HCT116 (cell line): ENCODE measurements around the gene FFAR3. TPM values are rescaled to one million over a fixed set of nuclear protein-coding genes. Genes with fewer than 3 reads are reported as not detected.

Experiments
- ATAC-seq: fragments of 200-7000 bp; cut with Tn5 transposase; 2 replicates; pipeline ENCODE4 v1.9.1; 2020; ENCODE audit warnings: mild to moderate bottlenecking, moderate library complexity
- BruUV-seq: library from RNA; stranded (reverse); fragments of 400-500 nt; replicated peaks from 2 replicates; lab custom pipeline; 2021; lab: Mats Ljungman, UMichigan
- CTCF ChIA-PET: fragments of 300-600 bp; sonication (Branson Sonifier 250); formaldehyde crosslinking; loops from one replicate; lab custom pipeline; 2021; ENCODE audit warnings: antibody characterized with exemption; lab: Charles Lee
- POLR2A ChIA-PET: fragments of 300-600, 350-600 bp; sonication (Branson Sonifier 250); formaldehyde crosslinking; loops from one replicate; lab custom pipeline; 2021; ENCODE audit warnings: antibody characterized with exemption; lab: Charles Lee
- RAD21 ChIA-PET, 2 experiments: fragments of 300-600 bp; sonication (Branson Sonifier 250); formaldehyde crosslinking; loops; one replicate each; lab custom pipeline; 2023; ENCODE audit warnings: low total read pairs in 2 of 2; ENCODE audit not compliant: uncharacterized antibody in 2 of 2, unreplicated experiment in 2 of 2, low non-redundant PET in 1 of 2; lab: Charles Lee
- DNase-seq: peaks from one replicate; pipeline ENCODE4 v3.0.0-alpha.2; 2010; ENCODE audit warnings: low read depth, low spot score
- H2AFZ ChIP-seq: fragments of 200-600 bp; shearing (Covaris generic), sonication (generic); 2 replicates; pipeline ENCODE4 v1.6.1; 2017; ENCODE audit warnings: low read depth, mixed run types, mixed read lengths, antibody characterized with exemption, low read length; ENCODE audit not compliant: poor library complexity, severe bottlenecking
- H3K27ac ChIP-seq: 2 replicates; pipeline ENCODE4 v1.5.1; 2012; ENCODE audit warnings: low read depth, low read length
- H3K27me3 ChIP-seq: fragments of 200-600 bp; sonication (generic); 2 replicates; pipeline ENCODE4 v1.6.1; 2016; ENCODE audit warnings: mixed run types, low read length, mixed read lengths; ENCODE audit not compliant: insufficient read depth
- H3K36me3 ChIP-seq, 2 experiments: fragments of 200-500 bp in 1 of 2; fragments of 200-600 bp in 1 of 2; sonication (Bioruptor generic) in 1 of 2; sonication (generic) in 1 of 2; 2 replicates each; pipeline versions ENCODE4 v1.5.1 to v1.6.1; 2014 to 2016; ENCODE audit warnings: low read length in 2 of 2, inconsistent platforms in 1 of 2, mixed read lengths in 1 of 2, mixed run types in 1 of 2; ENCODE audit not compliant: insufficient read depth in 2 of 2, control insufficient read depth in 1 of 2
- H3K4me1 ChIP-seq, 2 experiments: fragments of 200-600 bp in 1 of 2; sonication (generic) in 1 of 2; 2 replicates each; pipeline versions ENCODE4 v1.5.1 to v1.6.1; 2012 to 2017; ENCODE audit warnings: low read length in 2 of 2, inconsistent platforms in 1 of 2, mild to moderate bottlenecking in 1 of 2, mixed read lengths in 1 of 2, mixed run types in 1 of 2, moderate library complexity in 1 of 2; ENCODE audit not compliant: insufficient read depth in 2 of 2, control insufficient read depth in 1 of 2
- H3K4me2 ChIP-seq: fragments of 200-600 bp; sonication (generic); 2 replicates; pipeline ENCODE4 v1.6.1; 2017; ENCODE audit warnings: mixed run types, low read length, mixed read lengths
- H3K4me3 ChIP-seq, 2 experiments: fragments of 200-600 bp in 1 of 2; sonication (generic) in 1 of 2; replicated peaks in 1 of 2; 2 replicates each; pipeline ENCODE4 v1.5.1; 2011 to 2016; ENCODE audit warnings: low read length in 2 of 2, control low read depth in 1 of 2, low read depth in 1 of 2, mild to moderate bottlenecking in 1 of 2, mixed read lengths in 1 of 2, mixed run types in 1 of 2
- H3K79me2 ChIP-seq: fragments of 200-600 bp; sonication (generic); 2 replicates; pipeline ENCODE4 v1.6.1; 2017; ENCODE audit warnings: mild to moderate bottlenecking, mixed run types, low read length, moderate library complexity, mixed read lengths; ENCODE audit not compliant: insufficient read depth
- H3K9ac ChIP-seq: fragments of 200-600 bp; sonication (generic); 2 replicates; pipeline ENCODE4 v1.6.1; 2016; ENCODE audit warnings: low read length, mixed read lengths
- H3K9me2 ChIP-seq: fragments of 200-600 bp; sonication (generic), shearing (Covaris generic); 2 replicates; pipeline ENCODE4 v1.6.1; 2017; ENCODE audit warnings: mixed run types, mild to moderate bottlenecking, moderate library complexity; ENCODE audit not compliant: insufficient read depth
- H3K9me3 ChIP-seq, 2 experiments: fragments of 200-500 bp in 1 of 2; fragments of 200-600 bp in 1 of 2; sonication (Bioruptor generic) in 1 of 2; sonication (generic) in 1 of 2; 2 replicates each; pipeline ENCODE4 v1.6.1; 2014 to 2017; ENCODE audit warnings: low read length in 2 of 2, mixed read lengths in 2 of 2, inconsistent platforms in 1 of 2, low read depth in 1 of 2, mild to moderate bottlenecking in 1 of 2, mixed run types in 1 of 2, moderate library complexity in 1 of 2; ENCODE audit not compliant: control insufficient read depth in 1 of 2, insufficient read depth in 1 of 2
- H4K20me1 ChIP-seq: fragments of 200-600 bp; sonication (generic), shearing (Covaris generic); 2 replicates; pipeline ENCODE4 v1.6.1; 2017; ENCODE audit warnings: mixed run types, mild to moderate bottlenecking, moderate library complexity; ENCODE audit not compliant: insufficient read depth
- CBX3 ChIP-seq: IDR thresholded peaks from 2 replicates; pipeline ENCODE4 v1.6.1; 2012; ENCODE audit warnings: low read depth
- CEBPB ChIP-seq: IDR thresholded peaks from 2 replicates; pipeline ENCODE4 v1.6.1; 2012; ENCODE audit warnings: low read depth
- CTCF ChIP-seq, 3 experiments: fragments of 200-600 bp in 1 of 3; sonication (generic) in 1 of 3; IDR thresholded peaks in 2 of 3; conservative IDR thresholded peaks in 1 of 3; 2 replicates each; pipeline ENCODE4 v1.5.1; 2012 to 2017; ENCODE audit warnings: low read depth in 2 of 3, low read length in 2 of 3, antibody characterized with exemption in 1 of 3, borderline replicate concordance in 1 of 3, control low read depth in 1 of 3, mild to moderate bottlenecking in 1 of 3, mixed read lengths in 1 of 3, mixed run types in 1 of 3, moderate library complexity in 1 of 3; ENCODE audit not compliant: insufficient read depth in 1 of 3
- ELF1 ChIP-seq: IDR thresholded peaks from 2 replicates; pipeline ENCODE4 v1.6.1; 2012; ENCODE audit warnings: low read depth, borderline replicate concordance
- EZH2 ChIP-seq: fragments of 200-600 bp; sonication (generic); IDR thresholded peaks from 2 replicates; pipeline ENCODE4 v1.6.1; 2017; ENCODE audit warnings: antibody characterized with exemption, mixed run types
- EZH2phosphoT487 ChIP-seq: fragments of 200-600 bp; IDR thresholded peaks from 2 replicates; pipeline ENCODE4 v1.6.1; 2018; ENCODE audit warnings: antibody characterized with exemption, borderline replicate concordance
- RAD21 ChIP-seq: IDR thresholded peaks from 2 replicates; pipeline ENCODE4 v1.6.1; 2012; ENCODE audit warnings: low read depth, mild to moderate bottlenecking
- SIN3A ChIP-seq: IDR thresholded peaks from 2 replicates; pipeline ENCODE4 v1.6.1; 2012; ENCODE audit warnings: low read depth
- SRF ChIP-seq: IDR thresholded peaks from 2 replicates; pipeline ENCODE4 v1.6.1; 2012; ENCODE audit warnings: low read depth
- TCF7L2 ChIP-seq: IDR thresholded peaks from 2 replicates; pipeline ENCODE4 v1.7.0; 2011; ENCODE audit warnings: borderline replicate concordance, inconsistent platforms; ENCODE audit not compliant: insufficient read depth, insufficient read length; ENCODE audit errors: extremely low read depth
- ZFX ChIP-seq: fragments of 450-650 bp; IDR thresholded peaks from 2 replicates; pipeline ENCODE4 v1.6.1; 2017
- intact Hi-C: fragments of 100-400 bp; cut with micrococcal nuclease; formaldehyde crosslinking; loops from 2 replicates; pipeline ENCODE4 v1.10.0; 2022
- total RNA-seq: library from RNA; stranded (reverse); gene quantifications from one replicate; pipeline ENCODE4 v1.2.1, GENCODE V29; 2021; ENCODE audit not compliant: unreplicated experiment

The FFAR3 gene
- total RNA-seq, 1 experiment from 2014 or later: not detected

GRCh38 chr19:35327642-35328041 is 30.6 kb upstream of the FFAR3 start:
- ATAC-seq: peak; percentile 97
- ChIA-PET RAD21 (no interaction called here), POLR2A (interaction anchor here (1.2 kb wide), 1 partner anchor 8 kb away, joined by 3 read pairs; no protein-coding TSS in a partner anchor), CTCF (interaction anchor here (0.5 to 1.6 kb wide), 3 partner anchors 8 to 15 kb away, joined by 3 to 8 read pairs (median 3); no protein-coding TSS in a partner anchor)
- no peaks in the 10 kb centered on the region for H4K20me1 ChIP-seq
- no peaks in the 10 kb centered on the region for H3K9me3 ChIP-seq
- H3K9ac ChIP-seq: no peak overlapping the region
- no peak for DNase-seq
- intact Hi-C loops: no loop called here
- no peak overlapping the region for H3K27ac ChIP-seq
- no peak overlapping the region for H3K4me3 ChIP-seq
- H3K9me2 ChIP-seq: no peaks in the 10 kb centered on the region
- H3K4me1 ChIP-seq: peaks cover 2 to 6% of the 10 kb centered on the region in 2 experiments; a peak in 1 of 4 replicates
- TF ChIP-seq CTCF (IDR thresholded peaks at IDR 0.05 in 2 of 3, conservative IDR thresholded peaks at IDR 0.05 in 1 of 3; ENCODE audit: borderline replicate concordance in 1 of 3, insufficient read depth in 1 of 3, low read depth in 2 of 3, low read length in 2 of 3): peak; percentile 24 to 75 (median 64); a peak in 5 of 6 replicates
- TF ChIP-seq RAD21: 0 out of 2 replicates have a peak, but pooled peaks have one; percentile 28
- TF ChIP-seq CEBPB: no peak
- H3K27me3 ChIP-seq: no peaks in the 10 kb centered on the region
- no peaks in the 10 kb centered on the region for H3K79me2 ChIP-seq
- H3K36me3 ChIP-seq: no peaks in the 10 kb centered on the region
- no peak overlapping the region for H2AFZ ChIP-seq
- H3K4me2 ChIP-seq: no peak overlapping the region
- BruUV-seq: no TSS peak

GRCh38 chr19:35328851-35329285 is 29.4 kb upstream of the FFAR3 start, which contains the start of gene CD22:
CD22 (plus strand) TSS chr19:35329187; CDS start chr19:35332041, 2,854 bp downstream.
- H3K9me3 ChIP-seq: no peaks in the 10 kb centered on the region
- no peak for TF ChIP-seq TCF7L2
- TF ChIP-seq ELF1: no peak
- TF ChIP-seq CBX3: no peak
- no peak for TF ChIP-seq SIN3A
- no peak for TF ChIP-seq EZH2
- no peak for TF ChIP-seq ZFX
- TF ChIP-seq SRF: no peak
- no peak for TF ChIP-seq EZH2phosphoT487
- H3K36me3 ChIP-seq: no peaks in the 10 kb centered on the region
- H3K4me3 ChIP-seq: no peak within 1 kb of the TSS
- no peaks in the 10 kb centered on the region for H4K20me1 ChIP-seq
- no peaks in the 10 kb centered on the region for H3K27me3 ChIP-seq
- no peak within 1 kb of the TSS for H2AFZ ChIP-seq
- no peak within 1 kb of the TSS for H3K4me2 ChIP-seq
- RAD21 ChIA-PET: no interaction called here
- intact Hi-C loops: no loop called here
- peaks cover 2 to 6% of the 10 kb centered on the region in 2 experiments; a peak in 1 of 4 replicates for H3K4me1 ChIP-seq
- no peaks in the 10 kb centered on the region for H3K79me2 ChIP-seq
- H3K9me2 ChIP-seq: no peaks in the 10 kb centered on the region
- H3K27ac ChIP-seq: no peak within 1 kb of the TSS
- CTCF ChIA-PET: interaction anchor here (1.1 kb wide), 1 partner anchor 16 kb away, joined by 3 read pairs; no protein-coding TSS in a partner anchor
- POLR2A ChIA-PET: interaction anchor here (1.2 kb wide), 1 partner anchor 10 kb away, joined by 3 read pairs; no protein-coding TSS in a partner anchor
- DNase-seq (no peak), ATAC-seq (no peak)
- no TSS peak for BruUV-seq
- no peak within 1 kb of the TSS for H3K9ac ChIP-seq
